PFSK-1 (cell line): Measurements from ENCODE around the gene HPS6.

ENCODE experiments used
- FOXP2 ChIP-seq: optimal IDR thresholded peaks from 2 replicates; pipeline ENCODE3; 2011; ENCODE audit warnings: borderline replicate concordance, control low read depth, inconsistent platforms; ENCODE audit not compliant: insufficient read depth; ENCODE audit errors: extremely low read length, extremely low read depth
- POLR2AphosphoS5 ChIP-seq: IDR thresholded peaks from 2 replicates; pipeline ENCODE4 v1.6.1; 2012; ENCODE audit warnings: low read depth, mild to moderate bottlenecking, control low read depth, low read length, moderate library complexity
- REST ChIP-seq, 2 experiments: IDR thresholded peaks; 2 replicates each; pipeline versions ENCODE4 v1.6.1 to v1.8.0; 2011 to 2012; ENCODE audit warnings: low read depth in 2 of 2, low read length in 2 of 2, control low read depth in 1 of 2, inconsistent platforms in 1 of 2, mild to moderate bottlenecking in 1 of 2, moderate library complexity in 1 of 2; ENCODE audit not compliant: insufficient read depth in 1 of 2
- TAF1 ChIP-seq: IDR thresholded peaks from 2 replicates; pipeline ENCODE4 v1.6.1; 2012; ENCODE audit warnings: low read length, control low read depth, borderline replicate concordance; ENCODE audit not compliant: insufficient read depth

GRCh38 chr10:102112210-102112817, 47.2 kb downstream of the HPS6 start:
- TF ChIP-seq POLR2AphosphoS5, result no peak
- no peak for TF ChIP-seq REST (IDR thresholded peaks at IDR 0.05; ENCODE audit: insufficient read depth in 1 of 2, low read depth in 2 of 2, low read length in 2 of 2)
- no peak for TF ChIP-seq FOXP2
- no peak for TF ChIP-seq TAF1
